Measurements from ENCODE around the gene S100A5.
"Not testable (repeated sequence)": the region's sequence is repeated elsewhere in the genome, so short reads cannot be mapped to it uniquely, and the experiment has no call there.

S100A5 gene

GRCh38 chr1:153540394-153541361 lies at the start of gene S100A5:
TSS of gene S100A5 (minus strand) at chr1:153540934. CDS start at chr1:153540191, 743 bp downstream.
- Mint-ChIP-seq H3K4me3 (no peak within 1 kb of the TSS), H3K4me1 (peaks cover 52% of the 10 kb centered on the region), H3K27me3 (no peaks in the 10 kb centered on the region), H3K36me3 (peaks cover 5% of the 10 kb centered on the region), H3K9me3 (no peaks in the 10 kb centered on the region), H3K27ac (peak within 1 kb of the TSS; percentile 87)
- no peak for ATAC-seq

GRCh38 chr1:153588482-153588881 lies 47.7 kb upstream of the S100A5 start:
- no peaks in the 10 kb centered on the region for H3K36me3 Mint-ChIP-seq
- no peaks in the 10 kb centered on the region for H3K27me3 Mint-ChIP-seq
- ATAC-seq: no peak
- H3K4me3 Mint-ChIP-seq: no peak overlapping the region
- no peaks in the 10 kb centered on the region for H3K9me3 Mint-ChIP-seq
- H3K4me1 Mint-ChIP-seq: no peaks in the 10 kb centered on the region
- H3K27ac Mint-ChIP-seq: no peak overlapping the region

GRCh38 chr1:153588033-153588432 lies 47.3 kb upstream of the S100A5 start:
- H3K27ac Mint-ChIP-seq, H3K4me3 Mint-ChIP-seq, H3K4me1 Mint-ChIP-seq, H3K27me3 Mint-ChIP-seq, H3K9me3 Mint-ChIP-seq, H3K36me3 Mint-ChIP-seq, ATAC-seq: not testable (repeated sequence)

- H3K9me3 Mint-ChIP-seq: no peaks in the 10 kb centered on the region
- H3K27ac Mint-ChIP-seq: no peak overlapping the region
- H3K27me3 Mint-ChIP-seq: no peaks in the 10 kb centered on the region
- ATAC-seq: no peak
- H3K4me3 Mint-ChIP-seq: no peak overlapping the region
- H3K4me1 Mint-ChIP-seq: no peaks in the 10 kb centered on the region
- H3K36me3 Mint-ChIP-seq: no peaks in the 10 kb centered on the region
Measured at GRCh38 chr1:153587314-153587713, 46.6 kb upstream of the S100A5 start.

- ATAC-seq: no peak
- H3K27ac Mint-ChIP-seq: no peak overlapping the region
- H3K27me3 Mint-ChIP-seq: no peaks in the 10 kb centered on the region
- H3K36me3 Mint-ChIP-seq: no peaks in the 10 kb centered on the region
- no peaks in the 10 kb centered on the region for H3K4me1 Mint-ChIP-seq
- H3K9me3 Mint-ChIP-seq: no peaks in the 10 kb centered on the region
- H3K4me3 Mint-ChIP-seq: no peak overlapping the region
Measured at GRCh38 chr1:153586347-153586746, 45.6 kb upstream of the S100A5 start.

- H3K4me1 Mint-ChIP-seq: no peaks in the 10 kb centered on the region
- no peak overlapping the region for H3K4me3 Mint-ChIP-seq
- H3K36me3 Mint-ChIP-seq: no peaks in the 10 kb centered on the region
- ATAC-seq: no peak
- H3K27ac Mint-ChIP-seq: no peak overlapping the region
- H3K9me3 Mint-ChIP-seq: no peaks in the 10 kb centered on the region
- no peaks in the 10 kb centered on the region for H3K27me3 Mint-ChIP-seq
Measured at GRCh38 chr1:153585006-153585405, 44.3 kb upstream of the S100A5 start.

GRCh38 chr1:153583976-153584375 lies 43.2 kb upstream of the S100A5 start:
- no peak for ATAC-seq
- Mint-ChIP-seq H3K36me3 (no peaks in the 10 kb centered on the region), H3K4me3 (no peak overlapping the region), H3K27ac (no peak overlapping the region), H3K27me3 (peaks cover 5% of the 10 kb centered on the region), H3K4me1 (no peaks in the 10 kb centered on the region), H3K9me3 (no peaks in the 10 kb centered on the region)

GRCh38 chr1:153583514-153583913 lies 42.8 kb upstream of the S100A5 start:
- H3K9me3 Mint-ChIP-seq, H3K36me3 Mint-ChIP-seq, H3K27me3 Mint-ChIP-seq, ATAC-seq, H3K4me3 Mint-ChIP-seq, H3K27ac Mint-ChIP-seq, H3K4me1 Mint-ChIP-seq: not testable (repeated sequence)

GRCh38 chr1:153582836-153583235 lies 42.1 kb upstream of the S100A5 start:
- H3K9me3 Mint-ChIP-seq, H3K4me3 Mint-ChIP-seq, H3K36me3 Mint-ChIP-seq, ATAC-seq, H3K27ac Mint-ChIP-seq, H3K4me1 Mint-ChIP-seq: not testable (repeated sequence)
- H3K27me3 Mint-ChIP-seq: peaks cover 17% of the 10 kb centered on the region

GRCh38 chr1:153578936-153579335 lies 38.2 kb upstream of the S100A5 start:
- Mint-ChIP-seq H3K27me3 (peaks cover 23% of the 10 kb centered on the region), H3K27ac (no peak overlapping the region), H3K4me1 (peaks cover 12% of the 10 kb centered on the region), H3K36me3 (no peaks in the 10 kb centered on the region), H3K9me3 (no peaks in the 10 kb centered on the region), H3K4me3 (no peak overlapping the region)
- ATAC-seq: no peak

- ATAC-seq: no peak
- H3K4me3 Mint-ChIP-seq: no peak overlapping the region
- H3K9me3 Mint-ChIP-seq: no peaks in the 10 kb centered on the region
- H3K27ac Mint-ChIP-seq: no peak overlapping the region
- H3K27me3 Mint-ChIP-seq: peaks cover 23% of the 10 kb centered on the region
- peaks cover 12% of the 10 kb centered on the region for H3K4me1 Mint-ChIP-seq
- no peaks in the 10 kb centered on the region for H3K36me3 Mint-ChIP-seq
Measured at GRCh38 chr1:153578490-153578889, 37.8 kb upstream of the S100A5 start.

GRCh38 chr1:153577624-153578051 lies 36.9 kb upstream of the S100A5 start:
- peaks cover 23% of the 10 kb centered on the region for H3K27me3 Mint-ChIP-seq
- H3K27ac Mint-ChIP-seq: peak overlapping the region; percentile 3
- no peaks in the 10 kb centered on the region for H3K9me3 Mint-ChIP-seq
- H3K4me1 Mint-ChIP-seq: peaks cover 19% of the 10 kb centered on the region
- H3K4me3 Mint-ChIP-seq: no peak overlapping the region
- no peak for ATAC-seq
- H3K36me3 Mint-ChIP-seq: no peaks in the 10 kb centered on the region

GRCh38 chr1:153577138-153577537 lies 36.4 kb upstream of the S100A5 start:
- Mint-ChIP-seq H3K27me3 (peaks cover 23% of the 10 kb centered on the region), H3K36me3 (no peaks in the 10 kb centered on the region), H3K9me3 (no peaks in the 10 kb centered on the region), H3K4me1 (peaks cover 23% of the 10 kb centered on the region), H3K4me3 (no peak overlapping the region), H3K27ac (peak overlapping the region; percentile 3)
- ATAC-seq: no peak

GRCh38 chr1:153575497-153575896 lies 34.8 kb upstream of the S100A5 start:
- H3K27me3 Mint-ChIP-seq: peaks cover 23% of the 10 kb centered on the region
- not testable (repeated sequence) for ATAC-seq, H3K27ac Mint-ChIP-seq, H3K36me3 Mint-ChIP-seq, H3K9me3 Mint-ChIP-seq, H3K4me3 Mint-ChIP-seq
- H3K4me1 Mint-ChIP-seq: peaks cover 23% of the 10 kb centered on the region

GRCh38 chr1:153575081-153575491 lies 34.4 kb upstream of the S100A5 start:
- H3K36me3 Mint-ChIP-seq, H3K4me3 Mint-ChIP-seq, H3K27ac Mint-ChIP-seq, H3K9me3 Mint-ChIP-seq, ATAC-seq: not testable (repeated sequence)
- peaks cover 23% of the 10 kb centered on the region for H3K4me1 Mint-ChIP-seq
- peaks cover 23% of the 10 kb centered on the region for H3K27me3 Mint-ChIP-seq

GRCh38 chr1:153573351-153573750 lies 32.6 kb upstream of the S100A5 start:
- Mint-ChIP-seq H3K36me3 (no peaks in the 10 kb centered on the region), H3K4me1 (peaks cover 29% of the 10 kb centered on the region), H3K4me3 (no peak overlapping the region), H3K27me3 (peaks cover 12% of the 10 kb centered on the region), H3K9me3 (no peaks in the 10 kb centered on the region), H3K27ac (peak overlapping the region; percentile 44)
- no peak for ATAC-seq

All from stimulated activated memory B cell treated with anti-CD40 and anti-IgM and Interleukin-4, amounts not matched to agents 10 μg/mL and 1 μg/mL and 100 μg/mL, for 72 hours (primary cell).